Cardiac muscle cell (in vitro differentiated cells and primary cell): ENCODE measurements around the gene GAS2L2. TPM values are rescaled to one million over a fixed set of nuclear protein-coding genes. Genes with fewer than 3 reads are reported as not detected.

ENCODE experiments used
- DNase-seq, 2 donors: peaks; one replicate each; pipeline versions ENCODE4 v3.0.0 to v3.0.0-alpha.2; 2010 to 2017; ENCODE audit warnings: low read depth in 1 of 2, low spot score in 1 of 2
- H3K27ac ChIP-seq: fragments of 200-600 bp; sonication (generic); 2 replicates; pipeline ENCODE4 v1.5.1; 2016
- H3K27me3 ChIP-seq: fragments of 200-600 bp; sonication (generic); 2 replicates; pipeline ENCODE4 v1.6.0; 2016; ENCODE audit warnings: control low read depth
- H3K36me3 ChIP-seq: fragments of 200-600 bp; sonication (generic); 2 replicates; pipeline ENCODE4 v1.5.1; 2016; ENCODE audit warnings: control low read depth
- H3K4me1 ChIP-seq: fragments of 200-600 bp; sonication (generic); 2 replicates; pipeline ENCODE4 v1.8.1; 2017; ENCODE audit warnings: low read depth, mild to moderate bottlenecking, mixed run types
- H3K4me3 ChIP-seq: fragments of 200-600 bp; sonication (generic); 2 replicates; pipeline ENCODE4 v1.5.1; 2016; ENCODE audit warnings: mild to moderate bottlenecking
- H3K9me3 ChIP-seq: fragments of 200-600 bp; sonication (generic); 2 replicates; pipeline ENCODE4 v1.5.1; 2017; ENCODE audit warnings: low read depth, mild to moderate bottlenecking, control low read depth
- CTCF ChIP-seq: IDR thresholded peaks from 2 replicates; pipeline ENCODE4 v1.5.1; 2012; ENCODE audit warnings: low read depth, mild to moderate bottlenecking, low read length
- polyA plus RNA-seq: library from polyadenylated mRNA; unstranded; fragments of >200 nt; fragmentation: Nextera tagmentation; extraction: Ambion mirVana; gene quantifications from 2 replicates; pipeline ENCODE4 v1.2.1, GENCODE V29; 2016
- total RNA-seq: library from RNA; depleted of rRNA; stranded (reverse); fragments of >200 nt; gene quantifications from 2 replicates; pipeline ENCODE4 v1.2.3, GENCODE V29; 2016

The GAS2L2 gene
- total and polyA plus RNA-seq, 2 experiments from 2014 or later = 0.11 TPM; not detected in 1

- H3K4me3 ChIP-seq = no peak overlapping the region
- H3K4me1 ChIP-seq = peaks cover 67% of the 10 kb centered on the region
- H3K27ac ChIP-seq = peak overlapping the region; percentile 94
- no peaks in the 10 kb centered on the region for H3K36me3 ChIP-seq
- H3K27me3 ChIP-seq = no peaks in the 10 kb centered on the region
- peak; percentile 89 to 95 for DNase-seq
- no peaks in the 10 kb centered on the region for H3K9me3 ChIP-seq
- no peak for TF ChIP-seq CTCF
Measured at GRCh38 chr17:35726127-35726952, 26.7 kb downstream of the GAS2L2 start.

GRCh38 chr17:35725802-35726126 is 27.3 kb downstream of the GAS2L2 start:
- Histone ChIP-seq H3K36me3 (no peaks in the 10 kb centered on the region), H3K27ac (peak overlapping the region; percentile 94), H3K27me3 (no peaks in the 10 kb centered on the region), H3K9me3 (no peaks in the 10 kb centered on the region), H3K4me3 (no peak overlapping the region), H3K4me1 (peaks cover 62% of the 10 kb centered on the region)
- TF ChIP-seq CTCF = no peak
- DNase-seq = peak in 1 of 2 donors; percentile 32

- Histone ChIP-seq H3K36me3 (peaks cover under 1% of the 10 kb centered on the region), H3K4me3 (no peak overlapping the region), H3K27me3 (no peaks in the 10 kb centered on the region), H3K27ac (peak overlapping the region; percentile 94), H3K4me1 (peaks cover 62% of the 10 kb centered on the region), H3K9me3 (no peaks in the 10 kb centered on the region)
- TF ChIP-seq CTCF = no peak
- DNase-seq = no peak
Measured at GRCh38 chr17:35725058-35725457, 28.0 kb downstream of the GAS2L2 start.

GRCh38 chr17:35723735-35724134 is 29.3 kb downstream of the GAS2L2 start:
- Histone ChIP-seq H3K4me3 (no peak overlapping the region), H3K36me3 (peaks cover 4% of the 10 kb centered on the region), H3K9me3 (no peaks in the 10 kb centered on the region), H3K4me1 (peaks cover 51% of the 10 kb centered on the region), H3K27me3 (no peaks in the 10 kb centered on the region), H3K27ac (peak overlapping the region; percentile 94)
- no peak for DNase-seq
- no peak for TF ChIP-seq CTCF

GRCh38 chr17:35717475-35717874 is 35.6 kb downstream of the GAS2L2 start:
- no peaks in the 10 kb centered on the region for H3K27me3 ChIP-seq
- H3K9me3 ChIP-seq = no peaks in the 10 kb centered on the region
- TF ChIP-seq CTCF = no peak
- no peak overlapping the region for H3K4me3 ChIP-seq
- peaks cover 45% of the 10 kb centered on the region for H3K4me1 ChIP-seq
- no peak for DNase-seq
- H3K27ac ChIP-seq = peak overlapping the region; percentile 3
- H3K36me3 ChIP-seq = peaks cover 4% of the 10 kb centered on the region
